ENCODE data around the gene CFAP61.

Gene CFAP61

GRCh38 chr20:20060234-20060998, 8.1 kb downstream of the CFAP61 start:
- no peak for DNase-seq (ENCODE audit: low read depth, low spot score)

DNA sequence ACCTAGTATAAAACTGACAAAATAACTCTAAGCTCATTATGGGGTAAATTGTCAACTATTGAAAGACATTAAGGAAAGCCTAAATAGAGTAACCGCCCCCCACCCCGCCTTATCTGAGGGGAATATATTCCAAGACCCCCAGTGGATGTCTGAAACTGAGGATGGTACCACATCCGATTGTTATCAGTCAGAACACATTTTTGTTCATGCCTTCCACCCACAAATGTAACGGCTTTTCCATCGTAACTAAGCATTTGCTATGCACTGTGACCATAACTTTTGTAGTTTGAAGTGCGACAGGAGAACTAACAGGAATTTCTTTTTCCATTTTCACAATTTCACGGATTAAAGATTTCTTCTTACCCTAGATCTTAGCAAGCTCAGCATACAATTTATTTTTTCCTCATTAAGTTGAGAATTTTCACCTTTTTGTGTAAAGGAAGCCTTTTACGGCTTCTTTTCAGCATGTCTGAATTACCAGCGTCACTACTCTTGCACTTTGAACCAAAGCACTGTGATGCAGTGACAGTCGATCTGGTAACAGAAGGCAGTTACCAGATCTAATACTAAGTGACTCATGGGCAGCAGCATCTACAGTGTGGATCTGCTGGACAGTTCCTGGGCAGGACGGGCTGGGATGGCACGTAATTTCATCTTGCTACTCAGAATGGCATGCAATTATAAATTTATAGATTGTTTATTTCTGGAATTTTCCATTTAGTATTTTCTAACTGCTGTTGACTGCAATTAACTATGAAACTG, 11.8 kb downstream of the CFAP61 start:
- no peak for TF ChIP-seq CTCF (IDR thresholded peaks at IDR 0.05; ENCODE audit: low read depth, low read length)
- no peak for DNase-seq (ENCODE audit: low read depth, low spot score)
- in situ Hi-C loops (cut with HindIII; ENCODE audit: low sequenced_read_pairs) = no loop called here
- no peak overlapping the region for H3K4me3 ChIP-seq (ENCODE audit: low read depth, low read length)

More at GRCh38 chr20:20060234-20060998, 8.1 kb downstream of the CFAP61 start:
- no peak overlapping the region for H3K4me3 ChIP-seq (ENCODE audit: low read depth, low read length)
- in situ Hi-C loops (cut with HindIII; ENCODE audit: low sequenced_read_pairs) = no loop called here
- no peak for TF ChIP-seq CTCF (IDR thresholded peaks at IDR 0.05; ENCODE audit: low read depth, low read length)

GRCh38 chr20:20065361-20065760, 13.0 kb downstream of the CFAP61 start:
- in situ Hi-C loops (cut with HindIII; ENCODE audit: low sequenced_read_pairs) = no loop called here
- DNase-seq (ENCODE audit: low read depth, low spot score) = no peak
- no peak for TF ChIP-seq CTCF (IDR thresholded peaks at IDR 0.05; ENCODE audit: low read depth, low read length)

GRCh38 chr20:20070871-20071726, 18.8 kb downstream of the CFAP61 start:
- in situ Hi-C loops (cut with HindIII; ENCODE audit: low sequenced_read_pairs) = no loop called here
- no peak for TF ChIP-seq CTCF (IDR thresholded peaks at IDR 0.05; ENCODE audit: low read depth, low read length)
- no peak overlapping the region for H3K4me3 ChIP-seq (ENCODE audit: low read depth, low read length)
- no peak for DNase-seq (ENCODE audit: low read depth, low spot score)

More at GRCh38 chr20:20065361-20065760, 13.0 kb downstream of the CFAP61 start:
- no peak overlapping the region for H3K4me3 ChIP-seq (ENCODE audit: low read depth, low read length)

DNA sequence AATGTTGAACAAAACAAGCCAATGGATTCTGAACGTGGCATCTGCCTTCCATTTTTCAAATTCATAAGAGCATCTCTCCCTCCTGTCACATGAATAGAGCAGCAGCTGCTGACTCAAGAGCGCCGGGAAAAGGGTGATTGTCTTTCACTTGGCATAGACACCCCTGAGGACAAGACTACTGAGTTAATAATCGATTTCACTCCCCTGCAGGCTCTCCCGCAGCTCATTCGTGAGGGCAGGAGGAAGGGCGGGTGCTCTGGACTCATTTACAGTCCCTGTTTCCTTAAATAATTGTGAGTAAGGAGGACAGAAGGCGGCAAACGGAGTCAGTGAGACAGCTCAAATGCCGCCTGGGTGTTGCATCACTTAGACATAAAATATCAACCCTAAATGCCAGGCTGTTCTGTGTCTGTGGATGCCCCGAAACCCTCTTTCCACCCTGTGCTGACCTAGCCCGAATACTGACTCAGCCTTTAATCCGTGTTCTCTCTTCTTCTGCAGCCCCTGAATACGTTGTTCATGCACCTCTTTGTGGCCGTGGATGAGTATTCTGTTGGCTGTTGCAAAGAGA, 21.6 kb downstream of the CFAP61 start:
- no peak overlapping the region for H3K4me3 ChIP-seq (ENCODE audit: low read depth, low read length)
- in situ Hi-C loops (cut with HindIII; ENCODE audit: low sequenced_read_pairs) = no loop called here
- DNase-seq (ENCODE audit: low read depth, low spot score) = no peak
- no peak for TF ChIP-seq CTCF (IDR thresholded peaks at IDR 0.05; ENCODE audit: low read depth, low read length)

DNA sequence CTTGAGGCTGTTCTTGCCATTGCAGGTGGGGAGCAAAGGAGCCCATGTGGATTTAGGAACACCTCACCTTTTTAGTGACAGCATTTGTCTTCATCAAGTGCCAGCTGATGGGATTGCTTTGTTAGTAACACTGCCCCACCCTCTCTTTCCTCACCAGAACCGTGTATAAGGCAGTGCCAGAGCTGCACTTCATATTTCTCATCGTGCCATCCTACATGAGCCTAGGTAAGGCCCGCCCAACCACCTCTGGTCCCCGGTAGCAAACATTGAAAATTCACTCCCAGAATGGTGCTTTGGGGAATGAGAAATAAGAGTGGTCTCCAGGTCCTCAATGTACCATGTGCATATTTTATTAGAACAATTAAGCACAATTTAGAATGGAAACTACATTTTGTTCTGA, 22.7 kb downstream of the CFAP61 start:
- no peak overlapping the region for H3K4me3 ChIP-seq (ENCODE audit: low read depth, low read length)
- DNase-seq (ENCODE audit: low read depth, low spot score) = no peak
- no peak for TF ChIP-seq CTCF (IDR thresholded peaks at IDR 0.05; ENCODE audit: low read depth, low read length)
- in situ Hi-C loops (cut with HindIII; ENCODE audit: low sequenced_read_pairs) = no loop called here

All from astrocyte of the spinal cord (primary cell).